Panc1 (cell line): Measurements from ENCODE around the gene NFIB.

ENCODE experiments used
- CTCF ChIP-seq: fragments of 450-650 bp; IDR thresholded peaks from 2 replicates; pipeline ENCODE4 v1.5.1; 2017; ENCODE audit warnings: mild to moderate bottlenecking
- POLR2AphosphoS5 ChIP-seq: IDR thresholded peaks from 2 replicates; pipeline ENCODE4 v1.6.1; 2012; ENCODE audit warnings: mild to moderate bottlenecking, low read depth, low read length, moderate library complexity
- REST ChIP-seq, 2 experiments: IDR thresholded peaks; 2 replicates each; pipeline ENCODE4 v1.6.1; 2011 to 2012; ENCODE audit warnings: low read depth in 2 of 2, control low read depth in 1 of 2, low read length in 1 of 2, mild to moderate bottlenecking in 1 of 2, moderate library complexity in 1 of 2; ENCODE audit not compliant: insufficient read depth in 1 of 2
- SIN3A ChIP-seq: IDR thresholded peaks from 2 replicates; pipeline ENCODE4 v1.6.1; 2012; ENCODE audit warnings: low read depth, mild to moderate bottlenecking, low read length, moderate library complexity, borderline replicate concordance; ENCODE audit not compliant: insufficient read depth
- TCF7L2 ChIP-seq: IDR thresholded peaks from 2 replicates; pipeline ENCODE4 v1.6.1; 2011; ENCODE audit warnings: mild to moderate bottlenecking, low read depth, low read length, inconsistent platforms

- TF ChIP-seq CTCF (no peak), REST (IDR thresholded peaks at IDR 0.05; ENCODE audit: insufficient read depth in 1 of 2, low read depth in 2 of 2, low read length in 1 of 2) (no peak), SIN3A (no peak), POLR2AphosphoS5 (no peak), TCF7L2 (no peak)
Measured at GRCh38 chr9:14183001-14183400, 130.9 kb downstream of the NFIB start.
